GM19372 (cell line): ENCODE measurements around the gene CCDC85C.

Source experiments
- ATAC-seq: cut with Tn5 transposase; IDR thresholded peaks from one replicate; pipeline ENCODE4 v1.9.1; 2021; ENCODE audit warnings: mild to moderate bottlenecking, low read depth, moderate library complexity; ENCODE audit not compliant: unreplicated experiment

Gene CCDC85C

GRCh38 chr14:99544991-99545390 lies 59.0 kb downstream of the CCDC85C start:
- no peak for ATAC-seq

GRCh38 chr14:99543985-99544384 lies 60.0 kb downstream of the CCDC85C start:
- no peak for ATAC-seq

- no peak for ATAC-seq
Measured at GRCh38 chr14:99543370-99543769, 60.6 kb downstream of the CCDC85C start.

GRCh38 chr14:99542566-99542965 lies 61.4 kb downstream of the CCDC85C start:
- ATAC-seq = no peak

- no peak for ATAC-seq
Measured at GRCh38 chr14:99541677-99542470, 62.1 kb downstream of the CCDC85C start.

- no peak for ATAC-seq
Measured at GRCh38 chr14:99541211-99541610, 62.8 kb downstream of the CCDC85C start.

GRCh38 chr14:99540196-99541032 lies 63.6 kb downstream of the CCDC85C start:
- no peak for ATAC-seq

- ATAC-seq = no peak
Measured at GRCh38 chr14:99539491-99539890, 64.5 kb downstream of the CCDC85C start.

GRCh38 chr14:99538733-99539132 lies 65.3 kb downstream of the CCDC85C start:
- no peak for ATAC-seq

GRCh38 chr14:99538275-99538674 lies 65.7 kb downstream of the CCDC85C start:
- no peak for ATAC-seq

GRCh38 chr14:99537399-99537798 lies 66.6 kb downstream of the CCDC85C start:
- ATAC-seq = no peak

- ATAC-seq = no peak
Measured at GRCh38 chr14:99535908-99536778, 67.9 kb downstream of the CCDC85C start.

GRCh38 chr14:99535448-99535847 lies 68.6 kb downstream of the CCDC85C start:
- ATAC-seq = no peak

- no peak for ATAC-seq
Measured at GRCh38 chr14:99534863-99535262, 69.1 kb downstream of the CCDC85C start.

GRCh38 chr14:99534333-99534732 lies 69.7 kb downstream of the CCDC85C start:
- no peak for ATAC-seq

GRCh38 chr14:99532310-99532709 lies 71.7 kb downstream of the CCDC85C start:
- ATAC-seq = no peak

GRCh38 chr14:99531251-99532096 lies 72.5 kb downstream of the CCDC85C start:
- no peak for ATAC-seq

GRCh38 chr14:99530407-99531155 lies 73.4 kb downstream of the CCDC85C start:
- no peak for ATAC-seq

GRCh38 chr14:99529899-99530298 lies 74.1 kb downstream of the CCDC85C start:
- ATAC-seq = no peak
